Liver (tissue), 9 donors: Measurements from ENCODE around the gene AHI1. TPM values are rescaled to one million over a fixed set of nuclear protein-coding genes. Genes with fewer than 3 reads are reported as not detected.
"Not testable (repeated sequence)": the region's sequence is repeated elsewhere in the genome, so short reads cannot be mapped to it uniquely, and the experiment has no call there.

Source experiments
- DNase-seq: peaks from one replicate; pipeline ENCODE4 v3.0.0-alpha.2; 2017; ENCODE audit warnings: low spot score
- H3K27ac ChIP-seq, 2 donors: one replicate each; pipeline ENCODE4 v1.7.0; 2013; ENCODE audit warnings: inconsistent platforms in 2 of 2, low read length in 2 of 2, control low read depth in 1 of 2, low read depth in 1 of 2, mild to moderate bottlenecking in 1 of 2
- H3K27me3 ChIP-seq, 4 donors: one replicate each; pipeline versions ENCODE4 v1.6.1 to v1.7.0; 2013; ENCODE audit warnings: low read length in 3 of 4, inconsistent platforms in 1 of 4, mild to moderate bottlenecking in 1 of 4, moderate library complexity in 1 of 4; ENCODE audit not compliant: control insufficient read depth in 4 of 4, insufficient read depth in 4 of 4
- H3K36me3 ChIP-seq, 4 donors: one replicate each; pipeline versions ENCODE4 v1.6.1 to v1.7.0; 2013; ENCODE audit warnings: low read length in 3 of 4, mild to moderate bottlenecking in 3 of 4, low read depth in 1 of 4, moderate library complexity in 1 of 4; ENCODE audit not compliant: control insufficient read depth in 4 of 4, insufficient read depth in 3 of 4
- H3K4me1 ChIP-seq, 4 donors: one replicate each; pipeline versions ENCODE4 v1.6.1 to v1.7.0; 2013; ENCODE audit warnings: low read length in 3 of 4, mild to moderate bottlenecking in 3 of 4, moderate library complexity in 1 of 4; ENCODE audit not compliant: control insufficient read depth in 4 of 4, insufficient read depth in 4 of 4
- H3K4me3 ChIP-seq, 3 donors: one replicate each; pipeline versions ENCODE4 v1.6.1 to v1.7.0; 2013; ENCODE audit warnings: low read length in 3 of 3, control low read depth in 1 of 3, low read depth in 1 of 3, mild to moderate bottlenecking in 1 of 3
- H3K9ac ChIP-seq, 2 donors: one replicate each; pipeline ENCODE4 v1.7.0; 2013; ENCODE audit warnings: low read length in 2 of 2, mild to moderate bottlenecking in 2 of 2, moderate library complexity in 2 of 2, control low read depth in 1 of 2, low read depth in 1 of 2
- H3K9me3 ChIP-seq, 4 donors: one replicate each; pipeline versions ENCODE4 v1.6.1 to v1.7.0; 2013; ENCODE audit warnings: low read length in 3 of 4; ENCODE audit not compliant: control insufficient read depth in 4 of 4
- CTCF ChIP-seq: fragments of 150-350 bp; IDR thresholded peaks from 2 replicates; pipeline ENCODE4 v1.5.1; 2017; ENCODE audit warnings: improper control_type of control experiment, low read depth, low read length; ENCODE audit not compliant: missing input control
- EGR1 ChIP-seq, 2 donors: IDR thresholded peaks; 2 replicates each; pipeline ENCODE4 v1.6.1; 2016 to 2018; ENCODE audit warnings: antibody characterized with exemption in 2 of 2, low read depth in 2 of 2
- FOXA1 ChIP-seq: IDR thresholded peaks from 2 replicates; pipeline ENCODE4 v1.6.1; 2016; ENCODE audit warnings: antibody characterized with exemption
- FOXA2 ChIP-seq: IDR thresholded peaks from 2 replicates; pipeline ENCODE4 v1.6.1; 2016; ENCODE audit warnings: antibody characterized with exemption
- GABPA ChIP-seq, 2 donors: IDR thresholded peaks in 1 of 2; conservative IDR thresholded peaks in 1 of 2; 2 replicates each; pipeline ENCODE4 v1.6.1; 2016; ENCODE audit warnings: antibody characterized with exemption in 2 of 2, mild to moderate bottlenecking in 1 of 2, moderate library complexity in 1 of 2
- HNF4A ChIP-seq, 2 donors: conservative IDR thresholded peaks; 2 replicates each; pipeline ENCODE4 v1.6.1; 2016; ENCODE audit warnings: antibody characterized with exemption in 2 of 2, mild to moderate bottlenecking in 2 of 2
- HNF4G ChIP-seq: IDR thresholded peaks from 2 replicates; pipeline ENCODE4 v1.6.1; 2016; ENCODE audit warnings: antibody characterized with exemption
- JUND ChIP-seq, 2 donors: IDR thresholded peaks; 2 replicates each; pipeline ENCODE4 v1.6.1; 2016; ENCODE audit warnings: antibody characterized with exemption in 2 of 2
- MAX ChIP-seq: IDR thresholded peaks from 2 replicates; pipeline ENCODE4 v1.6.1; 2016; ENCODE audit warnings: antibody characterized with exemption
- NR2F2 ChIP-seq: IDR thresholded peaks from 2 replicates; pipeline ENCODE4 v1.6.1; 2016; ENCODE audit warnings: antibody characterized with exemption
- RAD21 ChIP-seq, 2 donors: IDR thresholded peaks; 2 replicates each; pipeline ENCODE4 v1.6.1; 2016; ENCODE audit warnings: antibody characterized with exemption in 2 of 2, mild to moderate bottlenecking in 2 of 2
- REST ChIP-seq: IDR thresholded peaks from 2 replicates; pipeline ENCODE4 v1.6.1; 2016; ENCODE audit warnings: antibody characterized with exemption, mild to moderate bottlenecking
- RXRA ChIP-seq, 2 donors: IDR thresholded peaks; 2 replicates each; pipeline ENCODE4 v1.6.1; 2017 to 2018; ENCODE audit warnings: antibody characterized with exemption in 2 of 2, mild to moderate bottlenecking in 1 of 2
- SP1 ChIP-seq: IDR thresholded peaks from 2 replicates; pipeline ENCODE4 v1.6.1; 2018; ENCODE audit warnings: antibody characterized with exemption, mild to moderate bottlenecking
- TAF1 ChIP-seq: conservative IDR thresholded peaks from 2 replicates; pipeline ENCODE4 v1.6.1; 2016; ENCODE audit warnings: antibody characterized with exemption, mild to moderate bottlenecking
- YY1 ChIP-seq: IDR thresholded peaks from 2 replicates; pipeline ENCODE4 v1.6.1; 2016; ENCODE audit warnings: antibody characterized with exemption, mild to moderate bottlenecking
- ZBTB33 ChIP-seq: IDR thresholded peaks from 2 replicates; pipeline ENCODE4 v1.6.1; 2016; ENCODE audit warnings: antibody characterized with exemption
- WGBS: extraction: QIAGEN DNeasy Blood & Tissue Kit; methylation state at CpG from one replicate; pipeline ENCODE4 v1.1.7; 2013; 5-methylcytosine and 5-hydroxymethylcytosine counted together
- polyA plus RNA-seq, 2 donors: library from polyadenylated mRNA; stranded (reverse) in 1 of 2; unstranded in 1 of 2; fragments of 200-250 nt in 1 of 2; fragments of >200 nt in 1 of 2; fragmentation: Nextera tagmentation in 1 of 2; extraction: Ambion mirVana in 1 of 2; gene quantifications; one replicate each; pipeline versions ENCODE4 v1.2.1 to v1.2.3, GENCODE V29; 2013 to 2015
- total RNA-seq, 2 donors: library from RNA; depleted of rRNA; stranded (reverse); fragments of >200 nt; gene quantifications; one replicate each; pipeline ENCODE4 v1.2.3, GENCODE V29; 2014
- donor health status: healthy.
- donor health status: healthy.
- donor health status: healthy.
- donor health status: healthy.
- donor health status: healthy.

Gene AHI1
- total and polyA plus RNA-seq, 4 donors: 2.0 to 14.4 (median 9.0) TPM

GRCh38 chr6:135344526-135344925, 153.0 kb downstream of the AHI1 start:
- no peak for DNase-seq
- Histone ChIP-seq H3K4me1 (no peaks in the 10 kb centered on the region), H3K9me3 (no peaks in the 10 kb centered on the region), H3K9ac (no peak overlapping the region), H3K27me3 (no peaks in the 10 kb centered on the region), H3K36me3 (no peaks in the 10 kb centered on the region), H3K4me3 (no peak overlapping the region), H3K27ac (no peak overlapping the region)
- no peak for TF ChIP-seq RXRA (IDR thresholded peaks at IDR 0.05)
- TF ChIP-seq GABPA (IDR thresholded peaks at IDR 0.05 in 1 of 2, conservative IDR thresholded peaks at IDR 0.05 in 1 of 2): no peak
- no peak for TF ChIP-seq TAF1
- no peak for TF ChIP-seq CTCF
- TF ChIP-seq FOXA1: no peak
- TF ChIP-seq RAD21 (IDR thresholded peaks at IDR 0.05): no peak
- no peak for TF ChIP-seq SP1
- TF ChIP-seq HNF4A (conservative IDR thresholded peaks at IDR 0.05): no peak

- H3K27me3 ChIP-seq, H3K4me3 ChIP-seq, H3K9me3 ChIP-seq, H3K27ac ChIP-seq, H3K4me1 ChIP-seq, DNase-seq, H3K9ac ChIP-seq, H3K36me3 ChIP-seq: not testable (repeated sequence)
- WGBS: 97% methylated on average over 8 of the region's 8 CpGs
Observed at GRCh38 chr6:135339920-135340319, 157.6 kb downstream of the AHI1 start.

- Histone ChIP-seq H3K9me3 (no peaks in the 10 kb centered on the region), H3K4me1 (no peaks in the 10 kb centered on the region), H3K9ac (no peak overlapping the region), H3K36me3 (no peaks in the 10 kb centered on the region), H3K27me3 (no peaks in the 10 kb centered on the region), H3K4me3 (no peak overlapping the region), H3K27ac (no peak overlapping the region)
- 95% methylated on average over 3 of the region's 3 CpGs for WGBS
- TF ChIP-seq SP1 (no peak), JUND (IDR thresholded peaks at IDR 0.05) (no peak), MAX (no peak), FOXA1 (no peak), NR2F2 (no peak), FOXA2 (no peak), HNF4G (no peak), RXRA (IDR thresholded peaks at IDR 0.05) (no peak), GABPA (IDR thresholded peaks at IDR 0.05 in 1 of 2, conservative IDR thresholded peaks at IDR 0.05 in 1 of 2) (no peak), TAF1 (no peak), YY1 (no peak), HNF4A (conservative IDR thresholded peaks at IDR 0.05) (no peak), ZBTB33 (no peak), EGR1 (IDR thresholded peaks at IDR 0.05; ENCODE audit: low read depth in 2 of 2) (no peak), CTCF (no peak), REST (no peak)
- no peak for DNase-seq
Observed at GRCh38 chr6:135334169-135334568, 163.4 kb downstream of the AHI1 start.
